Suppressor macrophage treated with lipopolysaccharide for 1 hour (primary cell): ENCODE data around the gene RIMS4.

Source experiments
- DNase-seq, 3 donors: peaks; one replicate each; pipeline ENCODE4 v3.0.0-alpha.2; 2020 to 2022

Gene RIMS4

DNA sequence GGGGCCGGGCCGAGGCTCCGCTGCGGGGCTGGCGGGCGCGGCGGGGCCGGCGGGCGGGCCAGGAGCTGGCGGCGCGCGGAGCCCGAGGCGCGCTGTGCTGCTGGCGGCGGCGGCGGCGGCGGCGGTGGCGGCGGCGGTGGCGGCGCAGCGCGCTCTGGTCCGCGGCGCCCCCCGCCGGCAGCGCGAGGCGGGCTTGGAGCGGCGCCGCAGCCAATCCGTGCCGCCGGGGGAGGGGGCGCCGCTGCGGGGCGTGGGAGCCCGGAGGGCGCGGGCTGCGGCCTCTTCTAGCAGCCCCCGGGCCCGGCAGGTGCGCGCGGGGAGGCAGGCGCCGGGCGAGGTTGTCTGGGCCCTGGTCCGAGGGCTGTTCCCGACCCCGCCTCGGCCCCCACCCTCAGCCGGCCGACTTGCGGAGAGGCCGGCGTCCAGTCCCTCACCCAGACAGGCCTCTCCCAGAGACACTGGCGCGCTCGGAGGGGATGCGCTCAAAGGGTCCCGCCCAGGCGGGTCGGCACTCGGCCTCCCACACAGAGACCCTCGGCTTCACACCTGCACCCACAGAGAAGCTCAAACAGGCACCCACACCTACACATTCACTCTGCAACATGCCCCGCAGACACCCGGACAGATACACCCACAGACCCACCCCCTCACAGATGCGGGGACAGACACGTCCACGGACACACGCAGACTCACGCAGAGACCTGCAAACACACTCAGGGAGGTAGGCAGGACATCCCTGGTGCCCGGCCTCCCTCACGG, at the start of gene RIMS4:
Gene RIMS4 (minus strand): TSS at position 156 of the 759 bp plus-strand sequence. CDS start 275 bp downstream, outside the sequence.
- peak in 1 of 3 donors; percentile 60 for DNase-seq

DNA sequence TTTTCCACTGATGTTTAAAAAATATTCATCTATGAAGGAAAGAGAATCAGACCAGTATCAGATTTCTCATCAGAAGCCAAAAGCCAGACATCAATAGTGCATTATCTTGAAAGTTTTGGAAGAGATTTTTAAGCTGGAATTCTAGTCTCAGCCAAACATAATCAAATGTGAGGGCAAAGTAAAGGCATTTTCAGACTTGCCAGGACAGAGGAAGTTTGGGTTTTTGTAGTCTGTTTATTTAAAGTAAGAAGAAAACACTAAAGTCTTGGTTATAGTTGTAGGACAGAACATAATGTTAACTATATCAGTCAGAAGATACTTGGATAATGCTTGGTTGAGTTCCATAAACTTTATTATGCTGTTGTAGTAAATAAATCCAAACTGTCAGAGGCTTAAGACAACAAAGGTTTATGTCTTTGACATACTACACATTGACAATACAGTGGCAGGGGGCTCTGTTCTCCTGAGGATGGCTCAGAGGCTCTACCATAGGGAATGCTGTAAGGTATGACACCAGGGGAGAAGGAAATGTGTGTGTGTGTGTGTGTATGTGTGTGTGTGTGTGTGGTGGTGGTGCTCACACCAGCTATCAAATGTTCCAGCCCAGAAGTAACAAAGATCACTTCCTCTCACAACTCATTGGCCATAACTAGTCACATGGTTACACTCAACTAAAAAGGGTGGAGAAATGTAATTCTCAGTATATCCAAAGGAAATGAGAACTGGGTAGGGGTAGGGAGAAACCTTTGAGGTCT, 48.4 kb upstream of the RIMS4 start:
- DNase-seq, result no peak

- DNase-seq, result no peak
Measured at GRCh38 chr20:44856856-44857448, 46.6 kb upstream of the RIMS4 start.

- no peak for DNase-seq
Measured at GRCh38 chr20:44856442-44856841, 46.1 kb upstream of the RIMS4 start.

GRCh38 chr20:44851545-44851944, 41.2 kb upstream of the RIMS4 start:
- DNase-seq, result no peak

GRCh38 chr20:44850837-44851236, 40.5 kb upstream of the RIMS4 start:
- DNase-seq, result no peak

- DNase-seq, result no peak
Measured at GRCh38 chr20:44850272-44850671, 39.9 kb upstream of the RIMS4 start.

DNA sequence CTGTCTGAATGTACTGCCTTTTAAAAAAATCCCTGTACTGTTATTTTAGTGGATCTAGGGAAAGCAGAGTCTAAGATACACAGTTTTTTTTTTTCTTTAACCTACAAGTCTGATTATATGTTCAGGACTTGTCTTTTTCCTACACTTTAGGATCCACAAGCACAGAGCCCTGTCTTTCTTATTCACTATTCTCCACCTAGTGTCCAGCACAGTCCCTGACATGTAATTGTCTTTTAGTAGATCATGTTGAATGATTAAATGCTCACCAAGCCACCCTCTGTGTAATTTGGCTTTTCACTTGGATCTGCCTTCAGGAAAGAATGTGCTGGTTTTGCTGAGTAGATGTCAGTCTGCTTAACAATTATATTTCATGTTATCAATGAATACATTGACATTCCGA, 39.4 kb upstream of the RIMS4 start:
- no peak for DNase-seq

DNA sequence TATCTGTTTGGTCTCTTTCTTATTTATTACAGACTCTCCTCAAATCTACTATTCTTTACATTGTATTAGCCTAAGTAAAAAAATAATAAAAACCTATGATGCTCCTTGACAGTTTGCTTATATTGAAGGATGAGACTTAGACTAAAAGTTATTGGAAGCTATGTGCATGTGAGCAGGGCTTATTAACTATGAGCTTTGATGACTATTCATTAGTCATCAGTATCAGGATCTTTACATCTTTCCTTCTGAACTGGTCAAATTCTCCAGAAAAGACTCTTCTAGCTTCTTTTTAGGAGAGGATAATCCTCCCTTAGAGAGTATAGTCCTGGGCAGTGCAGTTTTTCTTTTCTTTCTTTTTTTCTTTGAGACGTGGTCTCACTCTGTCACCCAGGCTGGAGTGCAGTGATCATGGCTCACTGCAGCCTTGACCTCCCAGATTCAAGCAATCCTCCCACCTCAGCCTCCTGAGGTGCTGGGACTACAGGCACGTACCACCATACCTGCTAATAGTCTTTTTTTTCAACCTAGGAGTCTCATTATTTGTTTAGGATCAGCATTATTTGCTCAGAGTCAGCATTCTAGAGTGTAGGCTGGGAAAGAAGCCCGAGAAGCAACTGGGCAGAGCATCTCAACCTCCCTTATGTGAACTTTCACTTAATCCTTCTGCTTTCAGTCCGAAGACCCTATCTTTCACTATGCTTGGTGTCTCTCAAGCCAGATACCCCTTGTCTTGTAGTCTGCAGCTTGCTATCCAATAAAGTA, 38.1 kb upstream of the RIMS4 start:
- no peak for DNase-seq

GRCh38 chr20:44843876-44844275, 33.5 kb upstream of the RIMS4 start:
- DNase-seq, result no peak

DNA sequence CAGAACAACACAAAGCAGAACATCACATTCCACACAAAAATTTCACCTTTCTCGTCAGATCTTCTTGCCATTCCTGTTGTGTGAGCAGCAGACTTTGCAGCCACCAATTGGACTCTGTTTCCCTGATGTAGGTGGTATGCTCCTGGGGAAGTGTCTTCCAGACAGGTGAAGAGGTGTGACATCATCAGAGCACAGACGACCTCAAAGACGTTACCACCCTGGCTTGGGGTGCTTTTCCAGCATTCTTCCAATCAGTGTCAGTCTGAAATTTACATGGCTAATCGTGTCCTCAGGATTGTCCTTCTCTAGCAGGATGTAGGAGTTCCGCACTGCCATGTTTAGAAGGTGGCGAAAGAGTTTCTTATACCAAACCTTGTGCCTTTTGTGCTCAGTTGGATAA, 31.6 kb upstream of the RIMS4 start:
- no peak for DNase-seq

DNA sequence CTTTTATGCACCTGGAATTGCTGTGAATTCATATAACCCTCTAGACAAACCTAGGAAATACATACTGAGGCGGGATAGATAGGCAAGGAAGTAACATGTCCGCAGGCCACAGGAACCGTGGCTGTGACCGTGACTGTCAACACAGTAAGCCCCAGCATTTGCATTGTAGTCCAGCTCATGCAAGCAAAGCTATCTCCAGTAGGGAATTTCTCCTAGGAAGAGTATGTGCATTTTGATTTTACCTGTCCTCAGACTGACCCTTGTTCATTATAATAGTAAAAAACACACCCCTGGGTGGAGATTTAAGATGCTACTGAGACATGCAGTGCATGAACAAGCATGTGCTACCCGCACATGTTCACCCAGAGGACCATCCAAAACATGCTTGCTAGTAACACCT, 30.5 kb upstream of the RIMS4 start:
- DNase-seq, result no peak

- DNase-seq, result no peak
Measured at GRCh38 chr20:44839481-44839880, 29.1 kb upstream of the RIMS4 start.

- DNase-seq, result no peak
Measured at GRCh38 chr20:44838521-44838920, 28.2 kb upstream of the RIMS4 start.

- DNase-seq, result no peak
Measured at GRCh38 chr20:44837946-44838345, 27.6 kb upstream of the RIMS4 start.

GRCh38 chr20:44836601-44837120, 26.3 kb upstream of the RIMS4 start:
- DNase-seq, result no peak

DNA sequence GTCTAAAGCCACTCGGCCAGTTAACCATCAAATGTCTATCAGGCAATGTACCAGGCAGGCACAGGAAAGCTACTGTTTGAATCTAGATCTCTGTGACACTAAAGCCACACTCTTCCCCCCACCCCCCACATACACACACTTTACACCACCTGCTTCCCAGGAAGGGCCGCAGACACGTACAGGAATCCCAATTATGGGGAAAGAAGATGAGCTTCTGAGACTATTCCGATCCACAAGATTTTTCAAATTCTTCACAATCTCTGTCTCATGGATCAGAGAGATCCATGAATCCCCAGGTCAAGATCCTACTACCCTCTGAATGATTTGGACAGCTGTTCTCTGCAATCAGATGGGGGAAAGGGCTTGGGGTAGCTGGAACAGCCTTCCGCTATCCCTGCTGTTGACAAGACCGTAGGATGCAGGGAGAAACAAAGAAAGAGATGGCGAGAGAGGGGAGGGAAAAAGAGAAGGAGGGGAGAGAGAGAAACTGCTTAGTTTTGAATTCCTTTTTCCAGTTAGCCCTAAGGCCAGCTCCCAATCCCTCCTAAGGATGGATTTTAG, 25.4 kb upstream of the RIMS4 start:
- DNase-seq, result no peak

DNA sequence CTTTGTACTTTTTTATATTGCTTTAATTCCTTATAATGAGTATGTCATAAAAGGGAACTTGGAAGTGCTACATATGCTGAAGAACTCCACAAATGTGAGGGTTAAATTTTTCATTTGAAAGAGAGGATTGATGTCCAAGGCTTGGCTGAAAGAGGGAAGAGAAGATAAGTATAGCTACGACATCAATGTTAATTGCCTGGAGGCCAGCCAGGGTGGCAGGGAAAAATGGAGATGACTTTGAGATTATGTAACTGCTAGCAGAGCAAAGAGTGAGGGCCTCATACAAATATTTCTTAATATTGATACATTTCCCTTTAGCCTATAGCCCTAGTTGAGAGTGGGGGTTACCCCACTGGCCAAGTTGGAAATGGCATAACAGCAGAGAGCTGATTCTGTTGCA, 24.8 kb upstream of the RIMS4 start:
- DNase-seq, result no peak

DNA sequence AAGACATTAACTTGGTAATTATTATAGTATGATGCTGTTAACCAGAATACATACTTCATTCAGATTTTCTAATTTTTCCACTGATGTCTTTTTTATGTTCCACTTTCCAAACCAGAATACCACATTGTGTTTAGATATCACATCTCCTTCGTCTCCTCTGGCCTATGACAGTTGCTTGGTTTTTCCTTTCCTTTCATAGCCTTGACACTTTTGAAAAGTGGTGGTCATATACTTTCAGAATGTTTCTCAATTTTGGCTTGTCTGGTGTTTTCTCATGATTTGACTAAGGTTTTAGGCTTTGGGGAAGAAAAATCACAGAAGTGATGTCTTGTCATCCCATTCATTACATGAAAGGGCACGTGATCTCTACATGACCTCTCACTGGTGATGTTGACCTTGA, 24.3 kb upstream of the RIMS4 start:
- DNase-seq, result no peak

DNA sequence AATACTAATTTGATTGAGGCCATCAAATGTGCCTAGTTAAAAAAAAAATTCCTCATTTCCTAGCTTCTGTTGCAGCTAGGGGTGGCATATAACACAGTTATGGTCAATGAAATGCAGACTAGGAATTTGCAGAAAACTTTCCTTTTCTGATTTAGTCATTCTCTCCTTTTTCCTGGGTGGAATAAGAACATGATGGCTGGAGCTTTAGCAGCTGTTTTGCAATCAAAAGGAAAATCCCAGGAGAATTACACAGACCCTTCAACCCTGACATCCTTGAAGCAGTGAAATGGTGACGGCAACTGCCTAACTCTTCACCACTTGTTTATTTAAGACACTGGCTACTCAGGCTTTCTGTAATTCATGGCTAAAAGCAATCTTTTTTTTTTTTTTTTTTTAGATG, 23.1 kb upstream of the RIMS4 start:
- DNase-seq, result no peak

DNA sequence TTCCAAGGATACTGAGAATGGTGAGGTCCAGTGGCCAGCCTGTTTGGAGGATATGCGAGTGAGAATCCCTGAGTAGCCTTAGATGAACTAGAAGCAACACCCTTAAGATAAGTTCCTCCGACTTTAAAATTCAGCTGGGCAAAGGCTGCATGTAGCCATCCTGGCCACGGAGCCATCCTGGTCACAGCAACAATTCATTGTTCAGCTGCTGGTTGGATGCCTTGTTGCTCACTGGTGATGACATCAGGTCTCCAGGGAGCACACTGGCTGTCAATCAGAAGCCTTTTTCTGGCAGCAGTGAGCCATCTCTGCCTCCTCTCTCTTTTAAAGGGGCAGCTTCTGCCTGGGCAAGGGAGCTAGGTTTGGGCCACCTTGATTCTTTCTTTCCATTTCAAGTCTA, 22.4 kb upstream of the RIMS4 start:
- peak in 1 of 3 donors; percentile 21 for DNase-seq

- no peak for DNase-seq
Measured at GRCh38 chr20:44830995-44831394, 20.6 kb upstream of the RIMS4 start.

GRCh38 chr20:44830523-44830922, 20.2 kb upstream of the RIMS4 start:
- DNase-seq, result no peak
